ENCODE results near the gene RAPGEF6. TPM values are rescaled to one million over a fixed set of nuclear protein-coding genes. Genes with fewer than 3 reads are reported as not detected.
"Not testable (repeated sequence)": the region's sequence is repeated elsewhere in the genome, so short reads cannot be mapped to it uniquely, and the experiment has no call there.

RAPGEF6 gene
- total RNA-seq, 2 experiments from 2014 or later, result 27.0 to 34.1 TPM

DNA sequence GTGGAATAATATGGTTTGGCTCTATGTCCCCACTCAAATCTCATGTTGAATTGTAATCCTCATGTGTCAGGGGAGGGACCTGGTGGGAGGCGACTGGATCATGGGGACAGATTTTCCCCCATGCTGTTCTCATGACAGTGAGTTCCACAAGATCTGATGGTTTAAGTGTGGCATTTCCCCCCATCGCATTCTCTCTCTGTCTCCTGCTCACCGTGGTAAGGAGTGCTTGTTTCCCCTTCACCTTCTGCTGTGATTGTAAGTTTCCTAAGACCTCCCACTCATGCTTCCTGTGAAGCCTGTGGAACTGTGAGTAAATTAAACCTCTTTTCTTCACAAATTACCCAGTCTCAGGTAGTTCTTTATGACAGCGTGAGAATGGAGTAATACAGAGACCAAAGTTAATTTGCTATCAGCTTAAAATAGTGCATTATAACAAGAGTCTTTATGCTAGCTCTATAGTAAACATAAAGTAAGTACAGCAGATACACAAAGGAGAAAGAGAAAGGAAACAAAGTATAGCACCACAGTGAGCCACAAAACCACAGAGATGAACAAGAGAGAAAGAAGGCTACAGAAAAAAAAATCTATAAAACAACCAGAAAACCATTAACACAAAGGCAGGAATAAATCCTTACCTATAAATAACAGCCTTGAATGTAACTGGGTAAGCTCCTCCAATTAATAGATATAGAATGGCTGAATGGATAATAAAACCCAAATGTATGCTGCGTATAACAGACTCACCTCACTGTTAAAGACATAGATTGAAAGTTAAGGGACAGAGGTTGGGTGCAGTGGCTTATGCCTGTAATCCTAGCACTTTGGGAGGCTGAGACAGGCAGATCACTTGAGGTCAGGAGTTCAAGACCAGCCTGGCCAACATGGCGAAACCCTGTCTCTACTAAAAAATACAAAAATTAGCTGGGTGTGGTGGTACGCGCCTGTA, 39.7 kb downstream of the RAPGEF6 start:
- Mint-ChIP-seq H3K4me1 (ENCODE audit: low read depth) (peaks cover 58% of the 10 kb centered on the region), H3K4me3 (peak overlapping the region; percentile 18), H3K36me3 (ENCODE audit: low read depth) (peaks cover 35% of the 10 kb centered on the region), H3K27ac (peak overlapping the region; percentile 78), H3K9me3 (no peaks in the 10 kb centered on the region), H3K27me3 (no peaks in the 10 kb centered on the region)
- ChIA-PET POLR2A (no interaction called here), CTCF (interaction anchor here (1.0 kb wide), 1 partner anchor 412 kb away, joined by 3 read pairs; no protein-coding TSS in a partner anchor)
- intact Hi-C loops (cut with micrococcal nuclease), result loop anchor here (5.0 kb wide), 1 partner anchor 37 kb away; no protein-coding TSS in a partner anchor
- TF ChIP-seq, protein P1, sequence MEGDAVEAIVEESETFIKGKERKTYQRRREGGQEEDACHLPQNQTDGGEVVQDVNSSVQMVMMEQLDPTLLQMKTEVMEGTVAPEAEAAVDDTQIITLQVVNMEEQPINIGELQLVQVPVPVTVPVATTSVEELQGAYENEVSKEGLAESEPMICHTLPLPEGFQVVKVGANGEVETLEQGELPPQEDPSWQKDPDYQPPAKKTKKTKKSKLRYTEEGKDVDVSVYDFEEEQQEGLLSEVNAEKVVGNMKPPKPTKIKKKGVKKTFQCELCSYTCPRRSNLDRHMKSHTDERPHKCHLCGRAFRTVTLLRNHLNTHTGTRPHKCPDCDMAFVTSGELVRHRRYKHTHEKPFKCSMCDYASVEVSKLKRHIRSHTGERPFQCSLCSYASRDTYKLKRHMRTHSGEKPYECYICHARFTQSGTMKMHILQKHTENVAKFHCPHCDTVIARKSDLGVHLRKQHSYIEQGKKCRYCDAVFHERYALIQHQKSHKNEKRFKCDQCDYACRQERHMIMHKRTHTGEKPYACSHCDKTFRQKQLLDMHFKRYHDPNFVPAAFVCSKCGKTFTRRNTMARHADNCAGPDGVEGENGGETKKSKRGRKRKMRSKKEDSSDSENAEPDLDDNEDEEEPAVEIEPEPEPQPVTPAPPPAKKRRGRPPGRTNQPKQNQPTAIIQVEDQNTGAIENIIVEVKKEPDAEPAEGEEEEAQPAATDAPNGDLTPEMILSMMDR (IDR thresholded peaks at IDR 0.05), result no peak
- peak; percentile 83 for ATAC-seq
- peak; percentile 32 for DNase-seq

DNA sequence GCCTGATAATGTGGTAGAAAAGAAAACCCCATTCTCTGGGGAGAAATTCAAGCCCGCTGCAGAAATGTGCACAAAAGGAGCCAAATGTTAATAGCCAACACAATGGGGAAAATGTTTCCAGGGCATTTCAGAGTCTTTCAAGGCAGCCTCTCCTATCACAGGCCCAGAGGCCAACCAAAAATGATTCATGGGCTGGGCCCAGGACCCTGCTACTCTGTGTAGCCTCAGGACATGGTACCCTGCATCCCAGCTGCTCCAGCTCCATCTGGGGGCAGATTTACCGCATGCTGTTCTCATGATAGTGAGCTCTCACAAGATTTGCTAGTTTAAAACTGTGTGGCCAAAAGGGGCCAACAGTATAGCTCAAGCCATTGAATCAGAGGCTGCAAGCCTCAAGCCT, 41.1 kb downstream of the RAPGEF6 start:
- no peak overlapping the region for H3K27ac Mint-ChIP-seq
- no peak overlapping the region for H3K4me3 Mint-ChIP-seq
- H3K27me3 Mint-ChIP-seq, result no peaks in the 10 kb centered on the region
- ATAC-seq (no peak), DNase-seq (no peak)
- H3K4me1 Mint-ChIP-seq (ENCODE audit: low read depth), result peaks cover 58% of the 10 kb centered on the region
- intact Hi-C loops (cut with micrococcal nuclease), result no loop called here
- ChIA-PET POLR2A (no interaction called here), CTCF (no interaction called here)
- no peaks in the 10 kb centered on the region for H3K9me3 Mint-ChIP-seq
- TF ChIP-seq, protein P1 (IDR thresholded peaks at IDR 0.05), result no peak
- H3K36me3 Mint-ChIP-seq (ENCODE audit: low read depth), result peaks cover 32% of the 10 kb centered on the region

DNA sequence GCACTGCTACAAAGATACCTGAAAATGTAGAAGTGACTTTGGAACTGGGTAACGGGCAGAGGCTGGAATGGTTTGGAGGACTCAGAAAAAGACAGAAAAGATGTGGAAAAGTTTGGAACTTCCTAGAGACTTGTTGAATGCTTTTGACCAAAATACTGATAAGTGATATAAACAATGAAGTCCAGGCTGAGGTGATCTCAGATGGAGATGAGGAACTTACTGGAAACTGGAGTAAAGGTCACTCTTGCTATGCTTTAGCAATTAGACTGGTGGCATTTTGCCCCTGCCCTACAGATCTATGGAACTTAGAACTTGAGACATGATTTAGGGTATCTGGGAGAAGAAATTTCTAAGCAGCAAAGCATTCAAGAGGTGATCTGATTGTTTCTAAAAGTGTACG, 41.6 kb downstream of the RAPGEF6 start:
- DNase-seq; POLR2A ChIA-PET; H3K27me3 Mint-ChIP-seq; intact Hi-C loops (cut with micrococcal nuclease); H3K4me3 Mint-ChIP-seq; ATAC-seq; H3K27ac Mint-ChIP-seq; H3K9me3 Mint-ChIP-seq: not testable (repeated sequence)
- CTCF ChIA-PET, result interaction anchor here (1.3 to 8.5 kb wide), 2 partner anchors 170 to 415 kb away, joined by 3 to 143 read pairs; partner anchors contain the start of gene ACSL6
- H3K4me1 Mint-ChIP-seq (ENCODE audit: low read depth), result peaks cover 56% of the 10 kb centered on the region
- H3K36me3 Mint-ChIP-seq (ENCODE audit: low read depth), result peaks cover 32% of the 10 kb centered on the region

DNA sequence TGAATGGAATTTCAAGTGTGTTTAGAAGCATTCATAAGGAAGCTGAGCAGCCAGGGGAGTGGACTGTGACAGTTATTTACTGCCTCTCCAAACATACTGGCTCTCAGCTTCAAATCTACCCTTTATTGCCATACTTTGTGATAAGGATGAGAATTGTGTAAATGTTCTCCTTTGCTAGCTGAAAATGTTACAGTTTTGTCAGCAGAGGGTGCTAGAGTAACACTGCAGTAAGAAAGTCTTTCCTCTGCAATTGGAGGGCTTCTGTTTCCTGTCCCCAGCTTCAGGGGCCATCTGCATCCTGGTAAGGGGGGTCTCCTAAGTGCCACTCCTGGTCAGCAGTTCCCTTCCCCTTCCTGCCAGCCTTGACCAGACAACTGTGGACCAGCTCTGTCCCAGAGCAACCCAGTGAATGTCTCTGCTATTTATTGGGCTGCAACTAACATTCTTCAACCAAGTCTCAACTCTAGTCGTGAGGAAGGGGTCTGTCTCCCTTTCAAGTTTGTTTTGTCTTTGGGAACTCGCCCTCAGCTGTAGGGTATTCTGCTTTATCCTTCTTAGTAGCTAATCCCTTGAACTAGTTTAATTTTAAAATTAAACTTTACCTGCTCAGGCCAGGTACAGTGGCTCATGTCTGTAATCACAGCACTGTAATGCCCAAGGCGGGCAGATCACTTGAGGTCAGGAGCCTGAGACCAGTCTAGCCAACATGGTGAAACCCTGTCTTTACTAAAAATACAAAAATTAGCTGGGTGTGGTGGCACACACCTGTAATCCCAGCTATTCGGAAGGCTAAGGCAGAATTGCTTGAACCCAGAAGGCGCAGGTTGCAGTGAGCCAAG, 45.3 kb downstream of the RAPGEF6 start:
- intact Hi-C loops (cut with micrococcal nuclease), result loop anchor here (2.0 to 10.0 kb wide), 2 partner anchors 205 to 417 kb away; partner anchors contain the start of gene FNIP1

More for the DNA sequence above, 45.3 kb downstream of the RAPGEF6 start:
- ChIA-PET POLR2A (interaction anchor here (0.9 to 1.0 kb wide), 2 partner anchors 10 to 43 kb away, joined by 3 read pairs; no protein-coding TSS in a partner anchor), CTCF (interaction anchor here (0.5 to 8.5 kb wide), 80 partner anchors 10 to 745 kb away, joined by 3 to 143 read pairs (median 4); partner anchors contain the start of genes ACSL6, FNIP1 and IL3)
- H3K36me3 Mint-ChIP-seq (ENCODE audit: low read depth), result peaks cover 29% of the 10 kb centered on the region
- no peak overlapping the region for H3K4me3 Mint-ChIP-seq
- TF ChIP-seq, protein P1 (IDR thresholded peaks at IDR 0.05), result peak; percentile 86
- no peaks in the 10 kb centered on the region for H3K27me3 Mint-ChIP-seq
- DNase-seq (peak; percentile 14), ATAC-seq (peak; percentile 66)
- peaks cover 46% of the 10 kb centered on the region for H3K4me1 Mint-ChIP-seq (ENCODE audit: low read depth)
- no peak overlapping the region for H3K27ac Mint-ChIP-seq
- H3K9me3 Mint-ChIP-seq, result no peaks in the 10 kb centered on the region

Measured in activated CD8-positive, alpha-beta T cell treated with anti-CD3 and anti-CD28 coated beads for 36 hours (primary cell).